ENCODE results near the gene MBTD1.
A peak's percentile ranks its signal among the peaks of the same experiment; 100 is the strongest.
"Not testable (repeated sequence)": the region's sequence is repeated elsewhere in the genome, so short reads cannot be mapped to it uniquely, and the experiment has no call there.

Gene MBTD1

DNA sequence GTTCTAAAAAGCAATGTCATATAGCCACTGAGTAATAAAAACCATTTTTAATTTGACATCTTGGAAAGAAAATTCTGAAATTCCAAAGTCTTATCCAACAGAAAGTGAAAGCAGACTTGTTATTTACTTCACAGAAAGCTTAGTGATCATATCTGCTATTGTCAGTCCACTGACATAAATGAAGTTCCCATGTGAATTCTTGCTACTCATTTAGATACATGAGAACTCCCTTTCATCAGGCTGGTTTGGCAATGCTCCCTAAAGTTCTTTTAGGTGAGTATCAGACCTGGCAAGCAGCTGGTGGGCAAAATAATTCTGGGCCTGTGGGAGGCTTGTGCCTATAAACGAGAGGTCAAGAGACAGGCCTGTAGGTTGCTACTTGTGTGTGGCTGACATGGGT, 70.2 kb downstream of the MBTD1 start:
- TF ChIP-seq POLR2A (IDR thresholded peaks at IDR 0.05; ENCODE audit: low read depth, low read length), result no peak
- FAIRE-seq (peak; percentile 15), DNase-seq (ENCODE audit: insufficient read length, low spot score) (no peak)

DNA sequence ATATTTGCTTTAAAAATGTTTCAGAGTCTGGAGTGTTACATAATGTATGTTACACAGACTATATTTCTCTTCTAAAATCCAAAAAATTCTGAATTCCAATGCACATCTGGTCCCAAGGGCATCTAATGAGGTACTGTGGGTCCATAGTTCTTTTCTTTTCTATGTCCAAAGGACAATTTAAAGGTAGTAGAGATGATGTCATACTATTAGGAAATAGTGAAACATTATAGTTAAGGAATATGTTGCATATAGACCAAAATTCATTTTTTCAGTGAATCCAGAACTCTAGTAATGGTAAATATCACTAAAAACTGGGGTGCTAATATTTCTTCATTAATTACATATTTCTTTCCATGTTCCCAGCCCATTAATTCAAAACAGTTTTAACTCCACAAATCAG, 70.7 kb downstream of the MBTD1 start:
- FAIRE-seq (no peak), DNase-seq (ENCODE audit: insufficient read length, low spot score) (no peak)
- no peak for TF ChIP-seq POLR2A (IDR thresholded peaks at IDR 0.05; ENCODE audit: low read depth, low read length)

DNA sequence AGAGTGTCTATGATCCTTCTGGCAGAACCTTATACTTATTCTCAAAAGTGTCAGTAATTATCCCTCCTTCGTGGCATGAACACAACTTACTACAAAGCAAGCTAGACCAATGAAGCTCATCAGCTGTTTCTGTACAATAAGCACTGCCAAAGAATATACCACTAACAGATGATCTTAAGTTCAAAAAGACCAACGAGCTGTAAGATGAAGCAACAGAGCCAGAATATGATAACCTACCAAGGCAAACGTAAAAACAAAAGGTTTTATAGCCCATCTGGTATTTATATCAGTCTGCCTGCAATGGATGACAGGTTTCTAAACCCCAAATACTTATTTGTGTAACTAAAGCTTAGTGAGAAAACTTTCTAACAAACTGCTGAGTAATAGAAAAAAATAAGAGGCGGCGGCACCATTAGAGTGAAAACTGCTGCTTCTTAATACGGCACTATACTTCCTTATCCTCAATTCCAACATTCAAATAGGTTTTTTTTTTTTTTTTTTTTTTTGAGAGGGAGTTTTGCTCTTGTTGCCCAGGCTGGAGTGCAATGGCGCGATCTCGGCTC, 71.5 kb downstream of the MBTD1 start:
- no peak for TF ChIP-seq POLR2A (IDR thresholded peaks at IDR 0.05; ENCODE audit: low read depth, low read length)
- FAIRE-seq (no peak), DNase-seq (ENCODE audit: insufficient read length, low spot score) (no peak)

DNA sequence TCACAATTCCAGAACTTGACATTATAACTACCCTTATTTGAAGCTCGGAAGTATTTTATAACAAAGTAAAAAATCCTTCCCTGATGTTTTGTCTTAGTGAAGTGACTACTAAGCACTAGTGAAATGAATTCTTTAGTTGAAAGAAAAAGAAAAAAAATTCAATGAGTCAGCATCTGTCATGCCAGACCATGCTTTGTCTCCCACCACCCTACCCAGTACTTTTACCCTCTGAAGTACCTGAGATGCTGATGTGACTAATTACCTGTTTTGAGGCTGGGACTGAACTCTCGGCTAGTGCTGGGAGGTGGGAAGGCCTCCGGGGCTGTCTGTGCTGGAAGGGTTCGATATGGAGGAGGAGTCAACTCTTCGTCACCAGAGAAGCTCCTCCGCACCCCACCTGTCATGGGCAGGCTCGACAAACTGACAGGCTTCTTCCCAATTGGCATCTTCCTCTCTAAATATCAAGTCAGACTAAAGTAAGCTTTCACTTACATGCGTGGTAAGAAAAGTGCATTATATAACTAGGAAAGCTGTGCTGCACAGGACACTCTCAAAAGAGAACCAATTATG, 74.0 kb downstream of the MBTD1 start:
- FAIRE-seq, result peak; percentile 53
- no peak for TF ChIP-seq POLR2A (IDR thresholded peaks at IDR 0.05; ENCODE audit: low read depth, low read length)
- no peak for DNase-seq (ENCODE audit: insufficient read length, low spot score)

DNA sequence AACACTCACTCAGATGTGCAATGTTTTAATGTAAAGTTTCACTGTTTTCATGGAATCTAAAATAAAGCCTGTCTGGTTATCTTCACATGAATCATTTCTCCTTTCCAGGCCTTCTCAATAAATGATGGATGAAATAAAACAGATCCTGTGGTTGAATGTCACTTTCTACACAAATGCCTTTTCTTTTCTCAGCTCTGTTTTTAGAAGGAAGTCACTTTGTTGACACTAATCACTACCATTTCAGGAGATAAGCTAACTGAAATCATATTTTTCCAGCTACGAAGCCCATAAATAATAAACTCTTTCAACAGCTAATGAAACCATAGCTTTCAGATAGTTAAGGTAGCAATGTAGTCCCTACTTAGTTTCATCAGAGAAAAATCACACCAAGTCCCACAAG, 75.7 kb downstream of the MBTD1 start:
- peak; percentile 84 for FAIRE-seq

DNA sequence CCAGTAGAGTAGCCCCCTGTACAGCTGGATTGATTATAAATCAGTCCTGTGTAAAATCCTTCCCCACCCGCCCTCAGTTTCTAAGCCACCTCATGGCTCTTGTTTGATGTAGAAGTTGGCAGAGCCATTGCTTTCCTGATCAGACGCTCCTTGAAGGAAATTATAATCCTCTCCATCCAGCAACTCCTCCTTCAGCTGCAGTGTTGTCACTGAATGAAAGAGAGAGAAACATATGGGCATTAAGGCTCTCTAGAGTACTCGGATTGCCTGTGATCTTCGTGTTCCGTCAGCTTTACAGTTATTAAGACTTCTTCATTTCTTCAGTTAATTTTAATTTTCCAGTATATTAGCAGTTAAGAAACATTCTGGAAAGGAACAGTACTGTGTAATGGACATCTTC, 79.4 kb downstream of the MBTD1 start:
- DNase-seq (ENCODE audit: insufficient read length, low spot score), result no peak
- FAIRE-seq, result no peak
- no peak for TF ChIP-seq POLR2A (IDR thresholded peaks at IDR 0.05; ENCODE audit: low read depth, low read length)

More for the DNA sequence above, 75.7 kb downstream of the MBTD1 start:
- no peak for DNase-seq (ENCODE audit: insufficient read length, low spot score)
- no peak for TF ChIP-seq POLR2A (IDR thresholded peaks at IDR 0.05; ENCODE audit: low read depth, low read length)

DNA sequence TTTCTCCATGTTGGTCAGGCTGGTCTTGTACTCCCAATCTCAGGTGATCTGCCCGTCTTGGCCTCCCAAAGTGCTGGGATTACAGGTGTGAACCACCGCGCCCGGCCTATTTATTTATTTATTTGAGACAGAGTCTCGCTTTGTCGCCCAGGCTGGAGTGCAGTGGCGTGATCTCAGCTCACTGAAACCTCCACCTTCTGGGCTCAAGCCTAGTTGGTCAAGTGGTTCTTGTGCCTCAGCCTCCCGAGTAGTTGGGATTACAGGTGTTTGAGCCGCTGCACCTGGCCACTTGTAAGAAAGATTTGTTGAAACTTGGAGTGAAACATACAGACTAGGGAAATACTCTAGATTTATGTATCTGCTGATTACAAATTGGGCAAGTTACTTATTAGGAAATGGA, 87.8 kb downstream of the MBTD1 start:
- not testable (repeated sequence) for FAIRE-seq; DNase-seq (ENCODE audit: insufficient read length, low spot score)

DNA sequence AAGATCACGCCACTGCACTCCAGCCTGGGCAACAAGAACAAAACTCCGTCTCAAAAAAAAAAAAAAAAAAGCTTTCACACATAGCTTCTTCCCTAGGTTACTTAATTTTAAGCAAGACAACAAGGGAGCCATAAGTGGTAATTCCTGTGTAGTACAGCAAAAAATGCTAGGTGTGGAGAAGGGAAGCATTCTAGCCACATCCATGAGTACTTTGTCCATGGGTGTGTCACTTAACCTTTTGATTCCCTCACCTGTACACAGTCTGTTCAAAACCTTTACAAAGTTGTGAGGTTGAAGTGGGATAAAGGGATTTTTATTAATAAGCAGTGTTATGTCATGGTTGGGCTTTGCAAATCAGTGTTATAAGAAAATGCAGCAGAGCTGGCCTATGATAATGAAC, 89.1 kb downstream of the MBTD1 start:
- DNase-seq (ENCODE audit: insufficient read length, low spot score) (no peak), FAIRE-seq (no peak)
- TF ChIP-seq POLR2A (IDR thresholded peaks at IDR 0.05; ENCODE audit: low read depth, low read length), result no peak

DNA sequence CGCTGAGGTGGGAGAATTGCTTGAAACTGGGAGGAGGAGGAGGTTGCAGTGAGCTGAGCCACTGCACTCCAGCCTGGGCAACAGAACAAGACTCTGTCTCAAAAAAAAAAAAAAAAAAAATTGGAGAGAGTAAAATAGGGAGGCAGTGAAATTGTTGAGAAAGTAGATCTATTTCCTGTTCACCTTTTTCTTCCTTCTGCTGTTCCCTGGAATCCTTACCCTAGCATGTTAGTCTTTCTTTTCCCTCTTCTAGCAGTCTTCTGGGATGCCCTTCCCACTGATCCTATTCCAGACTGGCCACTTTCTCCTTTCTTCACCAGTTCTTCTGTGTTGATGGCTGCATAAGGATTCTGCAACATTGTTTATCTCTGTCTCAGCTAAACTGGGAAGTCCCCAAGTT, 90.5 kb downstream of the MBTD1 start:
- TF ChIP-seq POLR2A (IDR thresholded peaks at IDR 0.05; ENCODE audit: low read depth, low read length), result no peak
- FAIRE-seq (no peak), DNase-seq (ENCODE audit: insufficient read length, low spot score) (no peak)

DNA sequence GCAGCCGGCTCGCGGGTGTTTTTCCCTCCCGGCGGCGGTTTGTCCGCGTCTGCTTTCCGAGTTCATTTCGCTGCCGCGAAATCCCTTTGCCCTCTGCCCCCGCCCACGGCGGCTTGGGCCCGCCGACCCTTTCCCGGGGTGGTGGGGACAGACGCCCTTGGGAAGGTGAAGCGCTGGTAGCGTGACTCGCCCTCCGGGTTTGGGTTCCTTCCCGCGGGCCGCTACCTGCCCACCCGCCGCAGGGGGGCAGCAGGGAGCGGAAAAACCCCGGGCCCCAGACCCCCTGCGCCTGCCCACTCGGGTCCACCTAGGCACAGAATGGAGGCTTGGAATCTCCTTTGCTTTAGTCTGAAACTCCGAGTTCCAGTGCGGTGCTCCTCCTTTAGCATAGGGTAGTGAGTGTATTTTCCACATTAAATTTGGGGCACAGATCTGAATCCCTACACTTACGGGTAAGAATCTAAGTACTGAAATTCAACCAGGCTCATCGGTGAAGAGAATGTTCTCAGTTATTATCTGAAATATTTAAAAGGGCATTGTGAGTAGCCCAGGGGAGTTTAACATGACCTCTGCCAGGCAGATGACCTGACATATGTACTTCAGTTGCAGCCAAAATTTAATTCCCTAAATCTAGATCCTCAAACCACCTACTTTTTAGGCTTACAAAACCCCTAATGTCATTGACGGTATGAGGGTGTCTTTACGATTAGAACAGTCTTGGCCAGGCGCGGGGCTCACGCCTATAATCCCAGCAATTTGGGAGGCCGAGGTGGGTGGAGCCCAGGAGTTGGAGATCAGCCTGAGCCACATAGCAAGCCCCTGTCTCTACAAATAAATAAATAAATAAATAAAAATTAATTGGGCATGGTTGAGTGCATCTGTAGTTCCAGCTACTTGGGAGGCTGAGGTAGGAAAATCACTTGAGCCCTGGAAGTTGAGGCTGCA, 92.6 kb downstream of the MBTD1 start:
- DNase-seq (ENCODE audit: insufficient read length, low spot score) (peak; percentile 81), FAIRE-seq (no peak)
- TF ChIP-seq POLR2A (IDR thresholded peaks at IDR 0.05; ENCODE audit: low read depth, low read length), result no peak

DNA sequence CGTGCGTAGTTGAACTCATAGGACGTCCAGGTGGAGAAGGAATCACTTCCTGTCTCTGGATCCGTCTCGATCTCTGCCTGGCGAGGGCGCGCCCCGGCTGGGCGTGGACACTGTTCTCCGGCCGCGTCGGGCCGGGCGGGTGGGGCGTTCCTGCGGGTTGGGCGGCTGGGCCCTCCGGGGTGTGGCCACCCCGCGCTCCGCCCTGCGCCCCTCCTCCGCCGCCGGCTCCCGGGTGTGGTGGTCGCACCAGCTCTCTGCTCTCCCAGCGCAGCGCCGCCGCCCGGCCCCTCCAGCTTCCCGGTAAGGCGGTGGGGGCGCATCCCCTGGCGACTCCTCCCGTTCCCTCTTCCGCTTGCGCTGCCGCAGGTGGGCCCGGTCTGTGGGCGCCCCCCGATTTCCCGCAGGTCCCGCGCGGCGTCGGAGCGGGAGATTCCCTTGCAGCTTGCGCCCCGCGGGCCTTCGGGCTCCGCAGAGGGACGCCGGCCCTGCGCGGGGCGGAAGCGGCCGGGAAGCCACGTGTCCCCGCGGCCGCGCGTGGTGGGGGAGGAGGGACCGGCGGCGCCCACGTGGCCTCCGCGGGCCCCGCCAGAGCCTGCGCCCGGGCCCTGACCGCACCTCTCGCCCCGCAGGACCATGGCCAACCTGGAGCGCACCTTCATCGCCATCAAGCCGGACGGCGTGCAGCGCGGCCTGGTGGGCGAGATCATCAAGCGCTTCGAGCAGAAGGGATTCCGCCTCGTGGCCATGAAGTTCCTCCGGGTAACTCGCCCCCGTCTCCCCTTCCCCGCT, 93.5 kb downstream of the MBTD1 start, which contains the start of gene NME2:
NME2 (plus strand) TSS at position 214 of the 789 bp plus-strand sequence; CDS start at position 634, 420 bp downstream.
- TF ChIP-seq POLR2A (IDR thresholded peaks at IDR 0.05; ENCODE audit: low read depth, low read length), result peak; percentile 25
- FAIRE-seq (no peak), DNase-seq (ENCODE audit: insufficient read length, low spot score) (peak; percentile 97)

DNA sequence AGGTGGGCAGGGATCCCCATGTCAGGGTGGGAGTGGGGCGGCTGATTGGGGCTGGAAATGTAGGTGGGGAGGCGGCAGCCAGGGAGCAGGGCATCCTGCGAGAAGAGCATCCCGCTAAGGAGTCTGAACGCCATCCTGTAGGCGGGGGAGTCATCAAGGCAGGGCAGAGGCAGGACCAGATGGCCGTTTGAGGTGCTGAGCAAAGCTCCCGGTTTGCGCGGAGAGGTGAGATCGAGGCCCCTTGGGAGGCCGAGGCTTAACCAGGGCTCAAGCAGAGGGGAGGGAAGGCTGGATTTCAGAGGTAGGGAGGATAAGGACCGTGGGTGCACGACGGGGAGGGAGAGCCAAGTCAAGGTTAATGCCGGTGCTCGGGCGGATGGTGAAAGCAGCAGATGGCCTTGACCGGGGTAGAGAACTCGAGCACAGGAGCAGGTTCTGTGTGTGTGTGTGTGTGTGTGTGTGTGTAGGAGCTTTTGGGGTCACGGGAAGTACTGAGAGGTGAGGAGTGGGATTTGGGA, 94.1 kb downstream of the MBTD1 start:
- DNase-seq (ENCODE audit: insufficient read length, low spot score) (no peak), FAIRE-seq (no peak)
- TF ChIP-seq POLR2A (IDR thresholded peaks at IDR 0.05; ENCODE audit: low read depth, low read length), result no peak

DNA sequence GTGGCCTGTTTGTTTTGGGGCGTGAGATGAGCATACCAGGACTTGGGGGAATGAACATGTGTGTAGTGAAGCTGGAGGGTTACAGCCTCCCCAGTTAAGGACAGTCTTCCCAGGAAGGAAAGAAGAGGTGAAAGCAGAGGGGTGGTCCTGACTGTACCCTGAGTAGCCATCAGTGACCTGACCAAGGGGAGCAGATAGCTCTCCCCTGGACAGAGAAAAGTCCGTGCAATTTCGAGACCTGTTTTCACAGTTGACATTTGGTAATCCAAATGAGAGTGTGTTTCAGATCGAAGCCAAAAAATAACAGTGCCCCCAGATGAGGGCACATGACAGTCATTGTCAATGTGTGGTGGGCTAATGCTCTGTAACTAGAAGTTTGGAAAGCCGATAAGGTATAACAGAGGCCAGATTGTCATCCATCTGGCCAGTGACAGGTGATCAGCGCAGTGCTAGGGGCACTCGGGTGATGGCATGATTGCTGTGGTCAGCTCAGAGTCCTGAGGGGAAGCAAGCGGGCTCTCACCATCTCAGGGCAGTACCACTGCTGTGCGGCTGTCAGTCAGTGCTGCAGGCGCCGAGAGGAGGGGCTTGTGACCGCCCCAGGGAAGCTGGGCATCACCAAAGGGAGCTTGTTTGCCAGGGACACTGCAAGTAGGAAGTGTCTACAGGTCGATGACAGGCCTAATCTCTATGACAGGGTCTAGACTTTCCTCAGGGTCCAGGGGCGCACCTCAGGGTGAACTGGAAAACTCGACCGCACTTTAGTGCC, 94.8 kb downstream of the MBTD1 start:
- DNase-seq (ENCODE audit: insufficient read length, low spot score), result no peak
- no peak for TF ChIP-seq POLR2A (IDR thresholded peaks at IDR 0.05; ENCODE audit: low read depth, low read length)
- FAIRE-seq, result no peak

All from H54 (cell line).